OCI-LY7 (cell line): ENCODE measurements around the gene RCL1. TPM values are rescaled to one million over a fixed set of nuclear protein-coding genes. Genes with fewer than 3 reads are reported as not detected.
A peak's percentile ranks its signal among the peaks of the same experiment; 100 is the strongest.

Experiments
- microRNA-seq: library from miRNA; unstranded; fragments of <30 nt; microRNA quantifications from one replicate; pipeline ENCODE4 v1.2.0, GENCODE V29; 2022; ENCODE audit warnings: borderline replicate concordance
- small RNA-seq: library from RNA; depleted of rRNA; stranded (forward); fragments of <200 nt; gene quantifications from one replicate; pipeline ENCODE3, GENCODE V24; 2014
- total RNA-seq, 2 experiments: library from RNA; depleted of rRNA in 1 of 2; stranded (reverse); fragments of >200 nt in 1 of 2; shearing (Covaris generic) in 1 of 2; gene quantifications; 2 replicates each; pipeline ENCODE4 v1.2.3, GENCODE V29; 2014 to 2022

Gene RCL1
- total RNA-seq, 2 experiments from 2014 or later: 27.5 to 31.3 TPM

Small RNAs within 50 kb of the gene (microRNA-seq; reads per million reads assigned to microRNA genes)
- 31.8 reads per million, percentile 38 among the genes with 10 or more reads in this experiment for gene MIR101-2

Small RNAs within 50 kb of the gene (small RNA-seq; reads per million reads assigned to genes)
- gene AL158147.1 (not detected), gene MIR101-2 (not detected)

Other genes with a start within 250 kb of the RCL1 start
- 2.5 and 4.6 TPM in 2 replicates for gene PLPP6, start 130.7 kb upstream of the RCL1 start, total RNA-seq (2014; rRNA removed; shearing (Covaris generic))
- gene PLPP6, start 130.7 kb upstream of the RCL1 start, total RNA-seq (2022): 7.5 and 8.1 TPM in 2 replicates
- not detected in 2 replicates for gene SPATA6L, start 126.5 kb upstream of the RCL1 start, total RNA-seq (2014; rRNA removed; shearing (Covaris generic))
- gene SPATA6L, start 126.5 kb upstream of the RCL1 start, total RNA-seq (2022): 0.49 and 2.3 TPM in 2 replicates
- gene CDC37L1, start 113.4 kb upstream of the RCL1 start, total RNA-seq (2014; rRNA removed; shearing (Covaris generic)): 11.7 and 13.8 TPM in 2 replicates
- 9.3 and 11.1 TPM in 2 replicates for gene CDC37L1, start 113.4 kb upstream of the RCL1 start, total RNA-seq (2022)
- gene AK3, start 51.7 kb upstream of the RCL1 start, total RNA-seq (2014; rRNA removed; shearing (Covaris generic)): 64.4 and 108 TPM in 2 replicates
- 43.3 and 50.1 TPM in 2 replicates for gene AK3, start 51.7 kb upstream of the RCL1 start, total RNA-seq (2022)
- 3.7 and 4.4 TPM in 2 replicates for gene JAK2, start 192.3 kb downstream of the RCL1 start, total RNA-seq (2014; rRNA removed; shearing (Covaris generic))
- gene JAK2, start 192.3 kb downstream of the RCL1 start, total RNA-seq (2022): 11.4 and 12.5 TPM in 2 replicates